ENCODE results near the gene NFIA.

The NFIA gene

GRCh38 chr1:61386770-61387169 is 304.4 kb downstream of the NFIA start:
- DNase-seq, result no peak

GRCh38 chr1:61387829-61388228 is 305.5 kb downstream of the NFIA start:
- DNase-seq, result no peak

- no peak for DNase-seq
These were observed 306.2 kb downstream of the NFIA start for GRCh38 chr1:61388566-61388965.

- DNase-seq, result no peak
These were observed 307.0 kb downstream of the NFIA start for GRCh38 chr1:61389194-61389925.

- no peak for DNase-seq
These were observed 307.8 kb downstream of the NFIA start for GRCh38 chr1:61389926-61390845.

- no peak for DNase-seq
These were observed 309.4 kb downstream of the NFIA start for GRCh38 chr1:61391730-61392129.

GRCh38 chr1:61392409-61393242 is 310.3 kb downstream of the NFIA start:
- DNase-seq, result no peak

GRCh38 chr1:61393575-61393974 is 311.2 kb downstream of the NFIA start:
- DNase-seq, result no peak

- DNase-seq, result no peak
These were observed 312.9 kb downstream of the NFIA start for GRCh38 chr1:61395146-61395800.

- no peak for DNase-seq
These were observed 315.1 kb downstream of the NFIA start for GRCh38 chr1:61397495-61397894.

GRCh38 chr1:61397935-61398334 is 315.6 kb downstream of the NFIA start:
- DNase-seq, result no peak

GRCh38 chr1:61399199-61399598 is 316.8 kb downstream of the NFIA start:
- no peak for DNase-seq

GRCh38 chr1:61400131-61400770 is 317.9 kb downstream of the NFIA start:
- no peak for DNase-seq

- DNase-seq, result no peak
These were observed 318.6 kb downstream of the NFIA start for GRCh38 chr1:61400997-61401396.

- DNase-seq, result no peak
These were observed 321.6 kb downstream of the NFIA start for GRCh38 chr1:61403679-61404596.

GRCh38 chr1:61404597-61405376 is 322.4 kb downstream of the NFIA start:
- DNase-seq, result no peak

GRCh38 chr1:61406467-61406866 is 324.1 kb downstream of the NFIA start:
- DNase-seq, result no peak

- no peak for DNase-seq
These were observed 330.2 kb downstream of the NFIA start for GRCh38 chr1:61412601-61413000.

GRCh38 chr1:61419196-61419595 is 336.8 kb downstream of the NFIA start:
- DNase-seq, result no peak

GRCh38 chr1:61419657-61420056 is 337.3 kb downstream of the NFIA start:
- no peak for DNase-seq

Data from KG1 (cell line).